ENCODE measurements around the gene GNB1. TPM values are rescaled to one million over a fixed set of nuclear protein-coding genes. Genes with fewer than 3 reads are reported as not detected.
"Not testable (repeated sequence)": the region's sequence is repeated elsewhere in the genome, so short reads cannot be mapped to it uniquely, and the experiment has no call there.

The GNB1 gene
- total RNA-seq, 1 donor from 2014 or later, result 328 TPM

- Histone ChIP-seq H3K4me3 (no peak overlapping the region), H3K27me3 (no peaks in the 10 kb centered on the region), H3K27ac (no peak overlapping the region), H3K9me3 (no peaks in the 10 kb centered on the region), H3K36me3 (peaks cover 62% of the 10 kb centered on the region), H3K4me1 (peaks cover 19% of the 10 kb centered on the region)
- TF ChIP-seq CTCF (IDR thresholded peaks at IDR 0.05), result no peak
- DNase-seq (no peak), ATAC-seq (no peak)
- intact Hi-C loops (cut with DNase I), result loop anchor here (10.0 kb wide), 1 partner anchor 139 kb away; the partner anchor contains the start of gene GNB1
Observed at GRCh38 chr1:1755426-1755825, 135.5 kb downstream of the GNB1 start.

GRCh38 chr1:1754051-1754815, 136.7 kb downstream of the GNB1 start:
- peaks cover 52% of the 10 kb centered on the region for H3K36me3 ChIP-seq
- no peak for TF ChIP-seq CTCF (IDR thresholded peaks at IDR 0.05)
- no peaks in the 10 kb centered on the region for H3K27me3 ChIP-seq
- H3K4me3 ChIP-seq, result no peak overlapping the region
- DNase-seq (no peak), ATAC-seq (no peak)
- H3K27ac ChIP-seq, result no peak overlapping the region
- no peaks in the 10 kb centered on the region for H3K9me3 ChIP-seq
- intact Hi-C loops (cut with DNase I), result loop anchor here (10.0 kb wide), 1 partner anchor 141 kb away; the partner anchor contains the start of gene GNB1
- H3K4me1 ChIP-seq, result peaks cover 16% of the 10 kb centered on the region

GRCh38 chr1:1753607-1754005, 137.3 kb downstream of the GNB1 start:
- Histone ChIP-seq H3K9me3 (no peaks in the 10 kb centered on the region), H3K36me3 (peaks cover 52% of the 10 kb centered on the region), H3K27ac (no peak overlapping the region), H3K4me3 (no peak overlapping the region), H3K27me3 (no peaks in the 10 kb centered on the region), H3K4me1 (peaks cover 10% of the 10 kb centered on the region)
- no peak for ATAC-seq
- DNase-seq, result no peak
- no peak for TF ChIP-seq CTCF (IDR thresholded peaks at IDR 0.05)
- intact Hi-C loops (cut with DNase I), result loop anchor here (10.0 kb wide), 1 partner anchor 141 kb away; the partner anchor contains the start of gene GNB1

- Histone ChIP-seq H3K4me1 (peaks cover 4% of the 10 kb centered on the region), H3K4me3 (no peak overlapping the region), H3K36me3 (peaks cover 52% of the 10 kb centered on the region), H3K27ac (no peak overlapping the region), H3K9me3 (no peaks in the 10 kb centered on the region), H3K27me3 (no peaks in the 10 kb centered on the region)
- TF ChIP-seq CTCF (IDR thresholded peaks at IDR 0.05), result no peak
- intact Hi-C loops (cut with DNase I), result loop anchor here (10.0 kb wide), 1 partner anchor 142 kb away; the partner anchor contains the start of gene GNB1
- DNase-seq (no peak), ATAC-seq (no peak)
Observed at GRCh38 chr1:1752636-1753606, 138.0 kb downstream of the GNB1 start.

- intact Hi-C loops (cut with DNase I), result loop anchor here (10.0 kb wide), 1 partner anchor 143 kb away; the partner anchor contains the start of gene GNB1
- Histone ChIP-seq H3K27ac (no peak overlapping the region), H3K4me3 (no peak overlapping the region), H3K27me3 (no peaks in the 10 kb centered on the region), H3K9me3 (no peaks in the 10 kb centered on the region), H3K36me3 (peaks cover 51% of the 10 kb centered on the region), H3K4me1 (no peaks in the 10 kb centered on the region)
- no peak for ATAC-seq
- DNase-seq, result no peak
- no peak for TF ChIP-seq CTCF (IDR thresholded peaks at IDR 0.05)
Observed at GRCh38 chr1:1752190-1752589, 138.7 kb downstream of the GNB1 start.

- peaks cover 28% of the 10 kb centered on the region for H3K36me3 ChIP-seq
- DNase-seq, H3K4me3 ChIP-seq, H3K27me3 ChIP-seq, H3K4me1 ChIP-seq, H3K27ac ChIP-seq, H3K9me3 ChIP-seq, ATAC-seq: not testable (repeated sequence)
- intact Hi-C loops (cut with DNase I), result loop anchor here (10.0 kb wide), 1 partner anchor 145 kb away; the partner anchor contains the start of gene GNB1
Observed at GRCh38 chr1:1749941-1750340, 140.9 kb downstream of the GNB1 start.
